GM12892 (cell line): ENCODE results near the gene ELP2.

Source experiments
- POLR2A ChIP-seq: IDR thresholded peaks from 2 replicates; pipeline ENCODE4 v1.6.1; 2011; ENCODE audit warnings: low read depth, low read length, control low read depth
- TAF1 ChIP-seq: IDR thresholded peaks from 2 replicates; pipeline ENCODE4 v1.6.1; 2011; ENCODE audit warnings: low read depth, mild to moderate bottlenecking, control low read depth, low read length, borderline replicate concordance

DNA sequence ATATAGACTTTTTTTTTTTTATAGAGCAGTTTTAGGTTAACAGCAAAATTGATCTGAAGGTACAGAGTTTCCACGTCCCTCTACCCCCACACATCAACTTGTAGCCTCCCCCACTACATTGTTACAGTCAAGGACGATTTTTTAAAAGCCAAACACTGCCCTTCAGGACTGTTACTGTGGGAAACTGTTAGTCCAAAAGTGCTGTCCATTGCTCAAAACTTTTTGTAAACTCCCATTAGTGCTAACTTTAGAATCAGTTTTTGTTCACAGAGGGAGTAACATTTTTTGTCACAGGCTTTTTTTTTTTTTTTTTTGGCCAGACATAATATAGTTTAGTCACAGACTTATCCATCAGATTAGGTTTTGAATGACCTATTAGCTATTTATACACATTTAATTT is 24.1 kb downstream of the ELP2 start:
- TF ChIP-seq POLR2A = no peak
- TF ChIP-seq TAF1 = no peak
